Stimulated activated CD4-positive, alpha-beta T cell treated with anti-CD3 and anti-CD28 coated beads, Interleukin-12 subunit alpha, Interleukin-12 subunit beta, amount 100 ng/mL, for 24 hours (primary cell): ENCODE measurements around the gene PARP14.
"Not testable (repeated sequence)": the region's sequence is repeated elsewhere in the genome, so short reads cannot be mapped to it uniquely, and the experiment has no call there.

ENCODE experiments used
- DNase-seq, 2 experiments: peaks; one replicate each; pipeline ENCODE4 v3.0.0-alpha.2; 2020; ENCODE audit warnings: low read depth in 2 of 2

Gene PARP14, protein sequence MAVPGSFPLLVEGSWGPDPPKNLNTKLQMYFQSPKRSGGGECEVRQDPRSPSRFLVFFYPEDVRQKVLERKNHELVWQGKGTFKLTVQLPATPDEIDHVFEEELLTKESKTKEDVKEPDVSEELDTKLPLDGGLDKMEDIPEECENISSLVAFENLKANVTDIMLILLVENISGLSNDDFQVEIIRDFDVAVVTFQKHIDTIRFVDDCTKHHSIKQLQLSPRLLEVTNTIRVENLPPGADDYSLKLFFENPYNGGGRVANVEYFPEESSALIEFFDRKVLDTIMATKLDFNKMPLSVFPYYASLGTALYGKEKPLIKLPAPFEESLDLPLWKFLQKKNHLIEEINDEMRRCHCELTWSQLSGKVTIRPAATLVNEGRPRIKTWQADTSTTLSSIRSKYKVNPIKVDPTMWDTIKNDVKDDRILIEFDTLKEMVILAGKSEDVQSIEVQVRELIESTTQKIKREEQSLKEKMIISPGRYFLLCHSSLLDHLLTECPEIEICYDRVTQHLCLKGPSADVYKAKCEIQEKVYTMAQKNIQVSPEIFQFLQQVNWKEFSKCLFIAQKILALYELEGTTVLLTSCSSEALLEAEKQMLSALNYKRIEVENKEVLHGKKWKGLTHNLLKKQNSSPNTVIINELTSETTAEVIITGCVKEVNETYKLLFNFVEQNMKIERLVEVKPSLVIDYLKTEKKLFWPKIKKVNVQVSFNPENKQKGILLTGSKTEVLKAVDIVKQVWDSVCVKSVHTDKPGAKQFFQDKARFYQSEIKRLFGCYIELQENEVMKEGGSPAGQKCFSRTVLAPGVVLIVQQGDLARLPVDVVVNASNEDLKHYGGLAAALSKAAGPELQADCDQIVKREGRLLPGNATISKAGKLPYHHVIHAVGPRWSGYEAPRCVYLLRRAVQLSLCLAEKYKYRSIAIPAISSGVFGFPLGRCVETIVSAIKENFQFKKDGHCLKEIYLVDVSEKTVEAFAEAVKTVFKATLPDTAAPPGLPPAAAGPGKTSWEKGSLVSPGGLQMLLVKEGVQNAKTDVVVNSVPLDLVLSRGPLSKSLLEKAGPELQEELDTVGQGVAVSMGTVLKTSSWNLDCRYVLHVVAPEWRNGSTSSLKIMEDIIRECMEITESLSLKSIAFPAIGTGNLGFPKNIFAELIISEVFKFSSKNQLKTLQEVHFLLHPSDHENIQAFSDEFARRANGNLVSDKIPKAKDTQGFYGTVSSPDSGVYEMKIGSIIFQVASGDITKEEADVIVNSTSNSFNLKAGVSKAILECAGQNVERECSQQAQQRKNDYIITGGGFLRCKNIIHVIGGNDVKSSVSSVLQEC (N-terminal part only)

DNA sequence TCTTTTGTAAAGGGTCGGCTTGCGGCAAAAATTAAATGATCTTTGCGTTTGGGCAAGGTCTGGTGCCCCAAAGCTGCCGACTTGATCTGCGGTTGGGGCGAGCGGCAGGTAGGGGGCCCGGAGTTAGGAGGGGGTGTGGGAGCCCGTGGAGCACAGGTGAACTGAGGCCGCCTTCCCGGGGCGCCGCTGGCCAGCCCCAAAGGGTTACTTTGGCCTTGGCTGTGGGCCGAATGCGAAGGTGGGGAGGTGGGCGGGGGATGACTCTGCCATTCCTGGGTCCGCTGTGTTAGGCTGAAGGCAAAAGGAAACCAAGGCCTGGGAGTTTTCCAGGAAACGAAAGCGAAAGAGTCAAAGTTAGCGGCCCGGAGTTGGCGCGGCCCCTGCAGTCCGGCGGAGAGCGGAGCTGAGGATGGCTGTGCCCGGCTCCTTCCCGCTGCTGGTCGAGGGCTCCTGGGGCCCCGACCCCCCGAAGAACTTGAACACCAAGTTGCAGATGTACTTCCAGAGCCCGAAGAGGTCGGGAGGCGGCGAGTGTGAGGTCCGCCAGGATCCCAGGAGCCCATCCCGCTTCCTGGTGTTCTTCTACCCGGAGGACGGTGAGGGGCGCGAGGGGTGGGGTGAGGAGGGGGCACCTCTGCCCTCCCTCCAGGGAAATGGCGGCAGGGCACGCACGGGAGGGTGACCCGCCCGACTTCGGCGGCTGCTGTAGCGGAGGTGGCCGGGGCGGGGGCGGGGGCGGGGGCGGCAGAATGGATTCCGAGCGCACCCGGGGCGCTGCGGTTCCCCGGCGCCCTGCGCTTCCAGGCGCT, at the start of gene PARP14:
TSS of gene PARP14 (plus strand) at position 365 of the 809 bp plus-strand sequence. CDS start at position 410, 45 bp downstream.
- peak in 1 of 2 experiments; percentile 44 for DNase-seq

- no peak for DNase-seq
Observed at GRCh38 chr3:122635789-122636188, 44.9 kb upstream of the PARP14 start.

DNA sequence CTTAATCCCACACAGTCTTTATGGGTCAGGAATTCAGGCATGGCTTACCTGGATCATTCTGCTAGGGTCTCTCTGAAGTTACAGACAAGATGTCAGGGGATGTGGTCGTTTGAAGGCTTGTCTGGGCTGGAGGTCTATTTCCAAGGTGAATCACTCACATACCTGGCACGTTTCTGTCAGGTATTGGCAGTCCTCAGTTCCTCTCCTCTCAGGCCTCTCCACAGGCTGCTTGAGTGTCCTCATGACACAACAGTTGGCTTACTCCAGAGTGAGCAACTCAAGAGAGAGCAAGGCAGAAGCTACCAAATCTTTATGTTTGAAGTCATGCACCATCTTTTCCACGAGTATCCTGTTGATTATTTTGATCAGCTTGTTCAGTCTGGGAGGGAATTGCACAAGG, 43.9 kb upstream of the PARP14 start:
- no peak for DNase-seq

DNA sequence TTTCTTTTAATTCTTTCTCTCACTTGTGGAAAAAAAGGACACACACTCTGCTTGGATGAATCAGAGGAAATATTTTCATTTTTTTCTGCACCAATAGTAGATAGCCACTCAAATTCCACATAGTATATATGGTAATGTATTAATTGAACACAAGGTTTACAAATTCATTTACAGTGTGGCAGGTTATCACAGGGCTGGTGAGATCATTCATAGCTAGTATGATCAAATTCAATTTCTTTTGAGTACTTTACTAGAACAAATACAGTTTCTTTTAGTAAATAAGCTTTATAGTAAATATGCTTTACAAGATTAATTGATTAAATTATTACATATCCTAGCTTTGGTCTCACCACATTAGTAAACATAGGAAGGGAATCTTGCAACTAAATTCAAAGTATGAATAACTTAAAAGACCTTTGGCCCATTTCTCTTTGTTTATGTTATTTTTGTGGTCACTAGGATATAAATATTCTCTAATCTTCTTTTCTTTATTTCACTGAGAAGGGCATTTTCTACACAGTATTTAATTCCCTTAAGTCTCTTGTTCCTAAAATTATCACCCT, 40.1 kb upstream of the PARP14 start:
- no peak for DNase-seq

DNA sequence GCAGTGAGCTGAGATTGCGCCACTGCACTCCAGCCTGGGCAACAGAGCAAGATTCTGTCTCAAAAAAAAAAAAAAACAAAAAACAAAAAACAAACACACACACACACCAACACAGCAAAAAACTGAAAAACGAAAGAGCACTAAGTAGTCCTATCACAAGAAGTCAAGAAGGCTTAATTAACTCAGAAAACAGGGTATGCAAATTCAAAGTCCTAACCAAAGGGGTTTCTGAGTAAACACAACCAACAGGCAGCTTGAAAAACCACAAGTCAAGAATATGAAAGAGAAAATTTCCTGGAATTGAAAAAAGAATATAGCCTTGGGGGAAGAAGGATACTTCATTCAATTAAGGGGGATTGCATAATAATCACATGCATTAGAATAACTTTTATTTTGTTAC, 37.7 kb upstream of the PARP14 start:
- no peak for DNase-seq

DNA sequence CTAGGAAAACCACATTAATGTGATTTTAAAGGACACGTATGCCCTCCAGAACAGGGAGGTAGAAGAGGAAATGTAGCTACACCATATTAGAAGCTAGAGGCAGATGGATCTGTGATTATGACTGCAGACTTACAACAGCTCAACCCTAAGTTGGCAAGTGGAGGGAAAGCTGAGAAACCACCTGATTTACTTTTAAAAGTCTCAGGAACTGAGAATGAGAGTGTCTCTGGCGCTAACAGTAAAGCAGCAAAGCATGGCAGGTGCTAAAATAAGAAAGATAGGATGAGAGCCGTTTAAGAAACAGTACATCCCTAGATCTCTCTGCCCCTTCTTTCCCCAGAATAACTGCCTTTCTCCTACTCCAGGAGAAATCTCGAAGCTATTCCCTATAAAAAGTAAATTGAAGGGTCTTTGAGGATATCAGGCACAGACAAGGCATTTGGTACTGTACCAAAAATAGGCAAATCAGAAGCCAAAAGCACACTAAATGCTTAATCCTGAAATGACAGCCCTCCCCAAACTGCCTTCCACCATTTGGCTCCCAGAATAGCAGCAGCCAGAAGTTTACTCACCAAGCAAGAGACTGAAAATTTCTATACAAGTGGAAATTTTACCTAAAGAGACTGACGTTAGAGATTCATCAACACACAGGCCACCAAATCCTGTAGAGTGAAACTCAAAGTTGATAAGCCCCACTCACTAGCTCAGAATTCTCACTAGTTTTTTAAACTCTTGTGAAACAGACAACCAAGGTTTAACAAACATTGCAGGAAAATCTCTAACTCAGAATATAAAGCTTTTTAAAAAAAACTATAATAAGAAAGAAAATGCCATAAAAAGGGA, 34.3 kb upstream of the PARP14 start:
- DNase-seq: no peak

GRCh38 chr3:122651233-122651907, 29.3 kb upstream of the PARP14 start:
- DNase-seq: not testable (repeated sequence)

DNA sequence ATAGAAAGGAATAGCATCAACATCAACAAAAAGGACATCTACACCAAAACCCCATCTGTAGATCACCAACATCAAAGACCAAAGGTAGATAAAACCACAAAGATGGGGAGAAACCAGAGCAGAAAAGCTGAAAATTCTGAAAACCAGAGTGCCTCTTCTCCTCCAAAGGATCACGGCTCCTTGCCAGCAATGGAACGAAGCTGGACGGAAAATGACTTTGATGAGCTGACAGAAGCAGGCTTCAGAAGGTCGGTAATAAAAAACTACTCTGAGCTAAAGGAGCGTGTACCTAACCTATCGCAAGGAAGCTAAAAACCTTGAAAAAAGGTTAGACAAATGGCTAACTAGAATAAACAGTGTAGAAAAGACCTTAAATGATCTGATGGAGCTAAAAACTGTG, 28.7 kb upstream of the PARP14 start:
- not testable (repeated sequence) for DNase-seq

GRCh38 chr3:122658336-122658735, 22.3 kb upstream of the PARP14 start:
- DNase-seq: not testable (repeated sequence)

DNA sequence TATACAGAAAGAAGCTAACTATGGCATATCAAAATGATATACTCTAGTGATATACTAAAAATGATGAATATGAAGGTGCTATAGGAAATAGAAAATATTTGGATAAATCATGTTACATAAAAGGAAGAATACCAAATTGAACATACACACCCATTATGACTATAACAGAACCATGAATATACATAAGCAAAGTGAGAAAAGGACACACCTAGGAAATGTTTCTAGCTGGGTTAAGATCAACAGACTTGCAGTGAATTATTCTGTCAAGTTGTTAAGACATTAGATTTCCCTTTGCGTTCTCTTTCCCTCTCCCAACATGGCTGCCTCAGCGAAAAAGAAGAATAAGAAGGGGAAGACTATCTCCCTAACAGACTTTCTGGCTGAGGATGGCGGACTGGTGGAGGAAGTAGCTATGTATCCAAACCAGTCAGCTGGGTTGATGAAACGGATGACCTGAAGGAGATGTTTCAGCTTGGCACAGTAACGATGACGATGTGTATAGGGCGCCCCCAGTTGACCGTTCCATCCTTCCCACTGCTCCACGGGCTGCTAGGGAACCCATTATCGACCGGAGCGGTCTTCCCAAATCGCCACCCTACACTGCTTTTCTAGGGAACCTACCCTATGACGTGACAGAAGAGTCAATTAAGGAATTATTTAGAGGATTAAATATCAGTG, 20.2 kb upstream of the PARP14 start:
- DNase-seq: no peak

DNA sequence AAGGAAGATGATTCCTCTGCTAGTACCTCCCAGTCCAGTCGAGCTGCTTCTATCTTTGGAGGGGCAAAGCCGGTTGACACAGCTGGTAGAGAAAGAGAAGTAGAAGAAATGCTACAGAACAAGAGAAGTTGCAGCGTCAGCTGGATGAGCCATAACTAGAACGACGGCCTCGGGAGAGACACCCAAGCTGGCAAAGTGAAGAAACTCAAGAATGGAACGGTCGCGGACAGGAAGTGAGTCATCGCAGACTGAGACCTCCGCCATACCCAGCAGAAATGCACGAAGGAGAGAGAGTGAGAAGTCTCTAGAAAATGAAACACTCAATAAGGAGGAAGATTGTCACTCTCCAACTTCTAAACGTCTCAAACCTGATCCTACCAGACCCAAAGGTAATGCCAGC, 19.0 kb upstream of the PARP14 start:
- DNase-seq: no peak

GRCh38 chr3:122662505-122662904, 18.1 kb upstream of the PARP14 start:
- no peak for DNase-seq

DNA sequence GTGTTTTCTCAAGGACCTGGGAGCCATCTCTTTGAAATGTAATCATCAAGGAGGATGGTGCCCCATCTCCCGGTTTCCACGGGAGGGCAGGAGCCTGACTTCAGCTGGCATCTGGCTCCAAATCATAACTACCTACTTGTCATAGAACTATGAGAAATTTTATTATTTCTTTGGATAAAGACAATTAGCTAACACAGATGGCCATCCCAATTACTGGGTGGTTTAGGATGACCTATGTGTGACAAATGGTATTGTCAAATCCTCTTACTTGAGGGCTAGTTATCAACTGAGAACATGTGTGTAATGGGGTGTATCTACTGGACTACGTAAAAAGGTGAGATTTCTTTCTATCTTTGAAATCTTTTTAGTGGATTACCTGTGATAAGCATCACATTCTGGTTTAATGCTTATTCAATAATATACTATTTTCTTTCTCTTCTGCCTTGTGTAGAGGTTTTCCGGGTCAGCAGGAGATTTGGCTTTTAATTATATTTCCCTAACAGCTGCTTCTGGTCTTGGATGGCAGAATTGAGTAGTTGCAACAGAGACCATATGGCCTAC, 15.3 kb upstream of the PARP14 start:
- no peak for DNase-seq

DNA sequence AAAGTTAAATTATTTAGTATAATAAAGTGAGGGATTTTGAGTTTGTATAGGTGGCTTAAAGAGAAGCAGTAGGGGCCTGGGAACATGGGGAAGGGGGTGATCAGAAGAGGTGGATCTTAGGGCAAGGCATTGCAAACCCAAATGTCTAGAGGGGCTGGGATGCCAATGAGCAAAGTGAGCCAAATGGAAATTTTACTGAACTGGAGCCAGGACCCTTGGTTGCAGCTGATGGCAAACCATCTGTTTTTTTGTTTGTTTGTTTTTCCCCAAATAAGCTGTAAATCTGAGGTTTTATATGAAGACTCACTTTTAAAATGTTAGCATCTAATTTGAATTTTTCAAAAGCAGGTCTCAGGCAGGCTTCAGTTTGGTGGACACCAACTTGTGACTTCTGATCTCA, 14.8 kb upstream of the PARP14 start:
- DNase-seq: no peak

DNA sequence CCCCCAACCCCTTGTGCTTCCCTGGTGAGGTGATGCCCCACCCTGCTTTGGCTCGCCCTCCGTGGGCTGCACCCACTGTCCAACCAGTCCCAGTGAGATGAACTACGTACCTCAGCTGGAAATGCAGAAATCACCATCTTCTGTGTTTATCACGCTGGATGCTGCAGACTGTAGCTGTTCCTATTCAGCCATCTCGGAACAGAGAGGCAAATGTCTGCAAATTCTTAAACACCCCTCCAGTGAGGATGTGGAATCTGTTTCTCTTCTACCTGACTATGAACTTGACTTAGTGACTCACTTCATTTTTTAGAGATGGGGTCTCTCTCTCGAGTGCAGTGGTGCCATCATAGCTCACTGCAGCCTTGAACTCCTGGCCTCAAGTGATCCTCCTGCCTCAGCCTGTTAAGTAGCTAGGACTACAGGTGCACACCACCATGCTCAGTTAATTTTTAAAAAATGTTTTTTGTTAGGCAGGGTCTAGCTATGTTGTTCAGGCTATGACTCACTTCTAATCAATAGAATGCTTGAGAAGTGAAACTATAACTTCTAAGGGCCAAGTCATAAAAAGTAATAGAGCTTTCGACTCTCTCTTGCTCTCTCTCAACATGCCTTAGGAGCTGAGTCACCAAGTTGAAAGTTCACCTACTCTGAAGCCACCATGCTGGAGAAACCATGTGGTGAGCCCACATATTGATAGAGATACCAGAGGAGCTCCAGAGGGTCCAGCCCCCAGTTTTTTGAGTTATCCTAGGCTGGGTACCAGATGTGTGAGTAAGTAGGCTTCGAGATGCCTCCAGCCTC, 11.5 kb upstream of the PARP14 start:
- DNase-seq: peak in 1 of 2 experiments; percentile 18

DNA sequence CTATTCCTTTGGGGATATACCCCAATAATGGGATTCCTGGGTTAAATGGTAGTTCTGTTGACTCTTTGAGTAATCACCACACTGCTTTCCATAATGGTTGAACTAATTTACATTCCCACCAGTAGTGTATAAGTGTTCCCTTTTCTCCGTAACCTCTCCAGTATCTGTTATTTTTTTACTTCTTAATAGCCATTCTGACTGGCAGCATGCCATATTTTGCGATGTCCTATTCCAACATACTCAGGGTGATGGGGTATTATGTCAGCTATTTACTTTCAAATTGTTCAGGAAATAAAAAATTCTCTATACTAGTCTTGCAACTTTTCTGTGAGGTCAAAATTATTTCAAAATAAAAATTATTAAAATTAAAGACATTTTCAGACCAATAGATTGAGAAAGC, 9.1 kb upstream of the PARP14 start:
- no peak for DNase-seq

DNA sequence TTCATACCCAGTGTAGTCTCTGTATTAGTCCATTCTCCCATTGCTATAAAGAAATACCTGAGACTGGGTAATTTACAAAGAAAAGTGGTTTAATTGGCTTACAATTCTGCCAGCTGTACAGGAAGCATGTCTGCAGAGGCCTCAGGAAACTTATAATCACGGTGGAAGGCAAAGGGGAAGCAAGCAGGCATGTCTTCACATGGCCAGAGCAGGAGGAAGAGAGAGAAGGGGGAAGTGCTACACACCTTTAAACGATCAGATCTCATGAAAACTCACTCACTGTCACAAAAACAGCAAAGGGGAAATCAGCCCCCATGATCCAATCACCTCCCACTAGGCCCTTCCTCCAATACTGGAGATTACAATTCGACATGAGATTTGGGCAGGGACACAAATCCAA, 6.3 kb upstream of the PARP14 start:
- DNase-seq: no peak
